GM19351 (cell line): Measurements from ENCODE around the gene SSTR5.

Experiments used
- ATAC-seq: cut with Tn5 transposase; IDR thresholded peaks from one replicate; pipeline ENCODE4 v1.9.1; 2021; ENCODE audit warnings: mild to moderate bottlenecking, moderate library complexity; ENCODE audit not compliant: unreplicated experiment

The SSTR5 gene

DNA sequence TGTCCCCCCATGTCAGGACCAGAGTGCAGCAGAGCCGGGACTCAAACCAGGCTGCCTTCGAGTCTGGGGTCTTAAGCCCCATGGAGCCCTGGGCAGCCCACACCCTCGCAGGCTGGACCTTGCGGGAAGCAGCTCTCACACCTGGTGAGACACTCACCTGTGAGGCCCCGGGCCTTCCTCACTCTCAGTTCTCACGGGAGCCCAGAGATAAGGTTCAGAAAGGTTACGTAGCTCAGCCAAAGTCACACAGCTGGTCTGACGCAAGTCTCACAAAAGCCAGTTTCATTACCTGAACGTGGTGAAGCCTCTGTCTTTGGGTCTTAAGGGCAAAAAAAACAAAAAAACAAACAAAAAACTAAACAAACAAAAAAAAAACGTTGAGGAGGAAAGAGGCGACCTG is 32.8 kb upstream of the SSTR5 start:
- ATAC-seq: no peak

DNA sequence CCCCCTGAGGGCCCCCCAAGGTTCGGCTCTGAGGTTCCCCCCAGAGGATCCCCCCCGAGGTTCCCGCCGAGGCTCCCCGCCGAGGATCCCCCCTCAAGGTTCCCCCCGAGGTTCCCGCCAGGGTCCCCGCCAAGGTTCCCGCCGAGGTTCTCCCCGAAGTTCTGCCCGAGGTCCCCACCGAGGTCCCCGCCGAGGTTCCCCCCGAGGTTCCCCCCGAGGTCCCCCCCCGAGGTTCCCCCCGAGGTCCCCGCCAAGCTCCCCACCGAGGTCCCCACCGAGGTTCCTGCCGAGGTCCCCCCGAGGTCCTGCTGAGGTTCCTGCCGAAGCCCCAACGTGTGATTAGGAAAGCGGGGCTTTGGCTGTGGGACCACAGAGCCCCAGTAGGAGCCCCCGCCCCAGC is 32.2 kb upstream of the SSTR5 start:
- no peak for ATAC-seq

DNA sequence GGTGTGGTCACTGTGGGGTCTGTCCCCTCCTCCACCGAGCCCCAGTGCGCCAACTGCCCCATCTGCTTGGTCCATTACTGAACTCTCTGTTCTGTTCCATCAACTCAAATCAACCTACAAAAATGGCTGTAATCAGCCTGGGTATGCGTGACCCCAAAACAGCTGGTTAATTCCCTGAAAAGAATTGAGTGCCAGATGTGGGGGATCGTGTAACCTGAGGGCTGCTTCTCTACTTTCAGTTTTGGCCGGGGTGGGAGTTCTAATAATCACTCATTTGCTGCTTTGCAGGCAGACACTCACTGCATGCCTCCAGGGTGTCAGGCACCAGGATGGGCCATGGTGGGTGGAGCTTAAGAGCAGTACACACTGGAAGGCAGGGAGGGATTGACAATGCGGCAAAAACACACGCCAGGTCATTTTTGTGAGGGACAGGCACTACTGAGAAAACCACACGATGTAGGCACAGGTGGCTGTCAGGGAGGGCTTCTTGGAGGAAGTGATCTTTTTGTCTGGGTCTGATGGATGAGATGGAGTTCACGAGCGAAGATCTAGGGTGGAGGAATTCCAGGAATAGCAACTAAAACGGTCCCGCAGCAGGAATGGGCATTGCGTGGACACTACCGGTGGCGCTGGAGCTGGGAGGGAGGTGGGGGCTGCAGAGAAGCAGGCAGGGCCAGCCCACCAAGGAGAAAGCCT is 30.4 kb upstream of the SSTR5 start:
- no peak for ATAC-seq

GRCh38 chr16:1042866-1043265 is 29.7 kb upstream of the SSTR5 start:
- no peak for ATAC-seq

DNA sequence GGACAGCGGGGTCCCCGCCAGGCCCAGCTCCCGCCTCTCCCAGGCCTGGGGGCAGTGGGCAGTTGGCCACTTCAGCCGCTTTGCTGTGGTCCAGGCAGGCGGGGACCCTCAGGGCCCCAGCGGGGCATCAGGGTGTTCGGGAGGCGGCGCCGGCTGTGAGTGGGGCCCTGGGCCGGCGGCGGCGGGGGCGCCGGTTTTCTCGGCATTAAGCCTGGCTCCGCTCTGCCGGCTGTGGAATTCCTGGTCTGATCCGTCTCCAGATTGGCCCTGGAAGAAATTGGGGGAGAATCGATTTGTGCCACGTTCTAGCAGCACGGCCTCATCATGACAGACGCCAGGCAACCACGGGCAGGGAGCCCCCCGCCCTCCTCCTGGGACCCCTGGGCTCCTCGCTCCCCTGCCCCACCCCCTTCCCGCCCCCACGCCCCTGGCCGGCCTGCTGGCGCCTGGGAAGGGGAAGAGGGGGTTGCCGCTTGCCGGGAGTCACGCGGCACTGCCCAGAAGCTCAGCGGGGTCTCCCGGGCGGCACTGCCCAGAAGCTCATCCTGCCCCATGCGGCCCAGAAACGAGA is 28.6 kb upstream of the SSTR5 start:
- ATAC-seq: no peak

GRCh38 chr16:1044460-1045309 is 27.9 kb upstream of the SSTR5 start:
- ATAC-seq: no peak

GRCh38 chr16:1045310-1045992 is 27.1 kb upstream of the SSTR5 start:
- ATAC-seq: no peak

GRCh38 chr16:1045993-1046911 is 26.3 kb upstream of the SSTR5 start:
- ATAC-seq: no peak

DNA sequence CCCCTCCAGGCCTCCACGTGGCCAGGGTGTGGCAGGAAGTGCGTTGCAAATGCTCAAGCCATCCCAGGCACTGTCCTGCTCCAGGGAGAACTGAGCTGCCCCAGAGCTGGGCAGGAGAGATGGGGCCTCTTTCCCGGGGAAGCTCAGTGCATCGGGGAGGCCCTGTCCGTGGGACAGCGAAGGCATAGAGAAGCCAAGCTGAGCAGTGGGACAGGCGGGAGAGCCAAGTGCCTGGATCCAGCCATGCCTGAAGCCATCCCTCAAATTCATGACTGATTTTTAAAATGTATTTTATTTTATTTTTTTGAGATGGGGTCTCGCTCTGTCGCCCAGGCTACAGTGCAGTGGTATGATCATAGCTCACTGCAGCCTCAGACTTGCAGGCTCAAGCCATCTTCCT is 25.4 kb upstream of the SSTR5 start:
- no peak for ATAC-seq

DNA sequence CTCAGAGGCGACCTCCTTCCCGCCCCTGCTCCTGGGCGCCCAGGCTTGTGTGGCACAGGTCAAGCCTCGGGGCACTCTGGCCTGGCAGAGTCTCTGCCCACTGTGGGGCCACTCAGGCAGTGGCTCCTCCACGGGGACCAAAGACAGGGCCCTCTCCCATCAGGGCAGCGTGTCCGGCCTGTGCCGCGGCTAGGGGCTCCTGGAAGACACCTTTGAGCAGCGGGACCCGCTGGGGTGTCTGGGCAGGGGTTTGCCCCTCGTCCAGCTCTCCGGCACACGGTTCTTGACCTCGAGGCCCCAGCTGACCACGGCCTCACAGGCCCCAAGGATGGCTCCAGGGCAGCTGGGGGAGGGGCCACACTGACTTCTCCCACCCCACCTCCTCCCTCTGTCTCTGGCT is 24.7 kb upstream of the SSTR5 start:
- ATAC-seq: no peak

DNA sequence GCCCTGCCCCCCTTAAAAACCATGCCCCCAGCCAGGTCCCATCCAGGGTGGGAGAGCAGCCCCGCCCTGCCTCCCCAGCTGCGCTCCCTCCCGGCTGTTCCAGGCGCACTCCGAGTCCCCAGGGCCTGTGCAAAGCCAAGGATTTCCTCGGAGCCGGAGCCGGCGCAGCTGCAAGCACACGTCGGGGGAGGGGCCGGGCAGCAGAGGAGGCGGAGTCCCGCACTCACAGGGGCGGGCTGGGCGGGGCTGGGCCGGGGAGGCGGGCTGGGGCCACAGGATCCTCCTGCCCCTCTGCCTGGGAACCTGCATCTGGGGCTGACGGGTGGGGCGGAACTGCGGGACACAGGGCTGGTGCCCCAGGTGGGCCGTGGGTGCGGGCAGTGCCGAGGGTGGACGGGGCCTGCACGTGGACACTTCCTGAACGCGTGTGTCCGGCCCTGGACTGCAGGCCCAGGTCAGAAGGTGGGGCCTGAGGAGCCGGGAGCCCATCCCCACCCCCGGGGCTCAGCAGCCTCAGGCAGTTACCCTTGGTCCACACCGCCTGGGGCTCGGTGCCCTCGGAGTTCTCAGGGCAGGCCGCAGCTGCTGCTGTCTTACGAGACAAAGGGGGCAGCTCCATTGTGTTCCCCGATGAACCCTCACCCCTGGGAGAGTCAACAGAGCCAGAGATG is 24.0 kb upstream of the SSTR5 start:
- no peak for ATAC-seq

DNA sequence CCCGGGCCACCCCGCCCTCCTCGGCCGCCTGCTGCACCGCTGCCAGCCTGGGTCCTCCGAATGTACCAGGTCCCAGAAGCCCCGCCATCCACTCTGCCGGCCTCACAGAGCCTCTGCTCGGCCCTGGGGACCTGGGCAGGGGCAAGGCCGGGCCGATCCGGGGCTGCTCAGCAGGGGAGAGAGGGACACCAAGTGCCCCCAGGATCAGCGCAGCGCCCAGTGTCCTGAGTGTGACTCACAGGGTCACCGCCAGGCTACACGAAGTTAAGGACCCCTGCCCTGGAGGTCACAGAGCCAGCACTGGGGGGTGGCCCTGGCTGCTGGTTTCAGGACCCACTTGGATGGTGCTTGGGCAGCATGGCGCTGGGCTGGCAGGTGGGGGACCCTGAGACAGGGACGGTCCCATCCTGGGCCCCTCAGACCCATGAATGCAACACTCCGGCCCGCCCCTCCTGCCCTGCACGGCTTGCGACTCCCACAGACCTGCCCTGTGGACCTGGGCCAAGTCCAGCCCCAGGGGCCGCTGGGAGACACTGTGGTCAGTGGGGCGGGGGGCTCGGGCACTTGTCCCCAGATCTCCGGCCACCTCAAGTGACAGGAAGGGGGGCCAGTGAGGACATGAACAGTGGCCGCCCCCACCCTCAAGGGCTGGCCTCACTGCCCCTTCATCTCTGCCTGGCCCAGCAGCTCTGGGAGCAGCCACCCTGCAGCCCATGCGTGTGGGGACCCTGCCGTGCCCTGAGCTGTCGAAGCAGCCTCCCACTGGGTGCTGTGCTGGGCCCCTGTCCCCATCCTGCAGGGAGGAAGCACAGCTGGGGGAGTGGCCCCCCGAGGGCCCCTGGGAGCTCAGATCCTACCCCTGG is 23.2 kb upstream of the SSTR5 start:
- no peak for ATAC-seq

GRCh38 chr16:1049976-1050247 is 22.6 kb upstream of the SSTR5 start:
- no peak for ATAC-seq

GRCh38 chr16:1050516-1050915 is 22.0 kb upstream of the SSTR5 start:
- no peak for ATAC-seq

- no peak for ATAC-seq
Measured at GRCh38 chr16:1050921-1051320, 21.6 kb upstream of the SSTR5 start.

- no peak for ATAC-seq
Measured at GRCh38 chr16:1051446-1051845, 21.1 kb upstream of the SSTR5 start.

- no peak for ATAC-seq
Measured at GRCh38 chr16:1052721-1053120, 19.8 kb upstream of the SSTR5 start.

DNA sequence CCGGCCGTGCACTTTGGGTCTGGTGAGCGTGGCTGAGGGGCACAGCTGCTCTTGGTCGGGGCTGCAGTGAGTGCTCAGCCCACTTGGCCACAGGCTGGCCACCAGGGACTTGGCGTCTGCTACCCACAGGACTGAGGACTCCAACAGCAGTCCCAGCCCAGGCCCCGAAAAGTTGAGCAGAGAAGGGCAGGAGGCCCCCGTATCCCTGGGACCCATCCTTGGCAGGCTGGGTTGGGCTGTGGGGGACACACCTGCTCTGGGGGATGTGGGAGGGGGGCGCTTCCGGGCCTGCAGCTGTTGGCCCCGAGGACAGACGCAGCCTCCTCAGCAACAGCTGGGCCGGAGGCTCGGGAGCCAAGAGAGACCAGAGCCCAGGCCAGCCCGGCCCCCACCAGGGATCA is 19.4 kb upstream of the SSTR5 start:
- no peak for ATAC-seq

DNA sequence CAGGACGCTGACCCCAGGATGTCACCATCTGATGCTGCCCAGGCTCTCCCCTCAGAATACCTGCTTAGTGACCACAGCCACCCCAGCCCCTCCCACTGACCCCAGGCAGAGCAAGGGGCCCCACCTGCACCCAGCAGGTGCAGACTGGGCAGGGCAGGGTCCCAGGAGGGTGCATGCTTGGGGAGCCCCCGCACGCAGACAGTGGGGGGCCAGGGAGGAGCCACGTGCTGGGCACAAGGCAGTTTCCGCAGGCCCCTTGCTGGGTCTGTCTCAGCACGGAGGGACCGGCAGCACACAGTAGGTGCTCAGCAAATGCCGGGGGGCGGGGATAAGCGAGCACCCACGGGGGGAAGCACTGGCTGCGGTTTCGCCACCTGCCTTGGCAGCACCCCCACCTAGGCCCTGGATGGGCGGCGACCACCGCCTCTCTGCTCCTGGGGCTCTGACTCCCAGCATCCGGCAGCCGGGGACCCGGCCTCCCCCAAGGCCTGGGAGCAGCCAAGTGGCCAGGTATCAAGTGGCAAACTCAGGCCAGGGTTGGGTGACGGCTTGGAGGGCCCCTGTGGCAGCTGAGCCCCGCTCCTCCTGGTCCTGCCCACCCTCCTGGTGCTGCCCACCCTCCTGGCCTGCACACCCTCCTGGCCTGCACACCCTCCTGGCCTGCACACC is 18.7 kb upstream of the SSTR5 start:
- ATAC-seq: no peak
